HG02623 (cell line): ENCODE data around the gene OXT.

Experiments used
- ATAC-seq: cut with Tn5 transposase; IDR thresholded peaks from one replicate; pipeline ENCODE4 v1.9.1; 2021; ENCODE audit warnings: moderate library complexity; ENCODE audit not compliant: unreplicated experiment

The OXT gene

GRCh38 chr20:3084283-3084985 lies 13.0 kb downstream of the OXT start, which contains the start of gene AVP:
TSS of gene AVP (minus strand) at chr20:3084724. CDS start at chr20:3084674, 50 bp downstream.
- no peak for ATAC-seq

- no peak for ATAC-seq
Measured at GRCh38 chr20:3084986-3085360, 13.6 kb downstream of the OXT start.

GRCh38 chr20:3085571-3086072 lies 14.2 kb downstream of the OXT start:
- no peak for ATAC-seq

- no peak for ATAC-seq
Measured at GRCh38 chr20:3088031-3088430, 16.6 kb downstream of the OXT start.

GRCh38 chr20:3090565-3090964 lies 19.1 kb downstream of the OXT start:
- ATAC-seq, result no peak

- no peak for ATAC-seq
Measured at GRCh38 chr20:3092611-3093379, 21.4 kb downstream of the OXT start.

GRCh38 chr20:3093861-3094361 lies 22.5 kb downstream of the OXT start:
- no peak for ATAC-seq

- ATAC-seq, result no peak
Measured at GRCh38 chr20:3094848-3095629, 23.6 kb downstream of the OXT start.

GRCh38 chr20:3100480-3100879 lies 29.1 kb downstream of the OXT start:
- ATAC-seq, result no peak

GRCh38 chr20:3101251-3101650 lies 29.8 kb downstream of the OXT start:
- ATAC-seq, result no peak

GRCh38 chr20:3101737-3102574 lies 30.5 kb downstream of the OXT start:
- no peak for ATAC-seq

GRCh38 chr20:3102575-3103368 lies 31.4 kb downstream of the OXT start:
- no peak for ATAC-seq

GRCh38 chr20:3103369-3104032 lies 32.1 kb downstream of the OXT start:
- no peak for ATAC-seq

- ATAC-seq, result no peak
Measured at GRCh38 chr20:3105256-3106137, 34.1 kb downstream of the OXT start.

- no peak for ATAC-seq
Measured at GRCh38 chr20:3106185-3106584, 34.8 kb downstream of the OXT start.

- ATAC-seq, result no peak
Measured at GRCh38 chr20:3106658-3107463, 35.4 kb downstream of the OXT start.

- no peak for ATAC-seq
Measured at GRCh38 chr20:3107464-3108025, 36.1 kb downstream of the OXT start.
